GM10266 (cell line): ENCODE data around the gene FTSJ3.
A peak's percentile ranks its signal among the peaks of the same experiment; 100 is the strongest.

Source experiments
- DNase-seq: peaks from one replicate; pipeline ENCODE4 v3.0.0; 2012; ENCODE audit errors: extremely low spot score
- CTCF ChIP-seq: IDR thresholded peaks from 2 replicates; pipeline ENCODE4 v1.5.1; 2012; ENCODE audit warnings: mild to moderate bottlenecking, low read depth; ENCODE audit not compliant: control insufficient read depth, insufficient read depth; ENCODE audit errors: missing control alignments

FTSJ3 gene

GRCh38 chr17:63854709-63855108 lies 27.2 kb upstream of the FTSJ3 start:
- no peak for DNase-seq
- no peak for TF ChIP-seq CTCF

- TF ChIP-seq CTCF = no peak
- no peak for DNase-seq
Observed at GRCh38 chr17:63853260-63853659, 25.8 kb upstream of the FTSJ3 start.

GRCh38 chr17:63850401-63850800 lies 22.9 kb upstream of the FTSJ3 start:
- DNase-seq = no peak
- TF ChIP-seq CTCF = no peak

- peak; percentile 90 for TF ChIP-seq CTCF
- DNase-seq = peak; percentile 96
Observed at GRCh38 chr17:63848834-63849689, 21.6 kb upstream of the FTSJ3 start.

- no peak for TF ChIP-seq CTCF
- DNase-seq = no peak
Observed at GRCh38 chr17:63847525-63848249, 20.2 kb upstream of the FTSJ3 start.

- TF ChIP-seq CTCF = no peak
- no peak for DNase-seq
Observed at GRCh38 chr17:63845509-63845908, 18.0 kb upstream of the FTSJ3 start.
